Lung (tissue), 12 donors: ENCODE measurements around the gene KCNC1. TPM values are rescaled to one million over a fixed set of nuclear protein-coding genes. Genes with fewer than 3 reads are reported as not detected.

Source experiments
- ATAC-seq: fragments of 200-7000 bp; cut with Tn5 transposase; one replicate; pipeline ENCODE4 v1.9.1; 2020; ENCODE audit warnings: moderate number of reproducible peaks; ENCODE audit not compliant: insufficient read depth, low FRiP score
- DNase-seq, 3 donors: peaks; one replicate each; pipeline ENCODE4 v3.0.0-alpha.2; 2013 to 2017
- H3K27ac ChIP-seq, 2 donors: one replicate each; pipeline ENCODE4 v1.5.1; 2013; ENCODE audit warnings: mild to moderate bottlenecking in 2 of 2, moderate library complexity in 2 of 2, control low read depth in 1 of 2, inconsistent platforms in 1 of 2, low read depth in 1 of 2, low read length in 1 of 2
- H3K27me3 ChIP-seq, 3 donors: one replicate each; pipeline ENCODE4 v1.5.1; 2013; ENCODE audit warnings: low read length in 2 of 3; ENCODE audit not compliant: control insufficient read depth in 3 of 3, insufficient read depth in 3 of 3
- H3K36me3 ChIP-seq, 4 donors: one replicate each; pipeline ENCODE4 v1.5.1; 2013; ENCODE audit warnings: low read length in 4 of 4, mild to moderate bottlenecking in 1 of 4, moderate library complexity in 1 of 4; ENCODE audit not compliant: control insufficient read depth in 4 of 4, insufficient read depth in 4 of 4
- H3K4me1 ChIP-seq, 5 donors: one replicate each; pipeline ENCODE4 v1.5.1; 2013; ENCODE audit warnings: low read length in 5 of 5, mild to moderate bottlenecking in 2 of 5, moderate library complexity in 1 of 5; ENCODE audit not compliant: control insufficient read depth in 5 of 5, insufficient read depth in 5 of 5
- H3K4me3 ChIP-seq: one replicate; pipeline ENCODE4 v1.5.1; 2013; ENCODE audit warnings: mild to moderate bottlenecking, control low read depth, moderate library complexity
- H3K9ac ChIP-seq, 2 donors: one replicate each; pipeline ENCODE4 v1.5.1; 2013; ENCODE audit warnings: low read length in 2 of 2, control low read depth in 1 of 2; ENCODE audit not compliant: insufficient read depth in 1 of 2
- H3K9me3 ChIP-seq, 4 donors: one replicate each; pipeline ENCODE4 v1.5.1; 2013; ENCODE audit warnings: low read length in 3 of 4, mild to moderate bottlenecking in 1 of 4, moderate library complexity in 1 of 4; ENCODE audit not compliant: control insufficient read depth in 4 of 4, insufficient read depth in 3 of 4
- WGBS, 2 donors: extraction: QIAGEN DNeasy Blood & Tissue Kit; methylation state at CpG; one replicate each; pipeline ENCODE4 v1.1.7; 2013; 5-methylcytosine and 5-hydroxymethylcytosine counted together
- polyA plus RNA-seq, 2 donors: library from polyadenylated mRNA; stranded (reverse); fragments of 200-250 nt; gene quantifications; one replicate each; pipeline ENCODE4 v1.2.1, GENCODE V29; 2013
- total RNA-seq, 2 donors: library from RNA; depleted of rRNA in 1 of 2; stranded (reverse); fragments of >200 nt in 1 of 2; gene quantifications; one replicate each; pipeline ENCODE4 v1.2.1, GENCODE V29; 2014 to 2021
- TF ChIP-seq, protein P1 (sequence below): IDR thresholded peaks from 2 replicates; pipeline ENCODE4 v1.5.1; 2012; ENCODE audit warnings: mild to moderate bottlenecking; ENCODE audit errors: control extremely low read depth, extremely low read depth
- donor health status: control.
- donor health status: control.
- donor health status: Bipolar disorder and iron deficiency.
- donor health status: healthy.
- donor health status: DM: yes; HTN: yes; CAD: no.

KCNC1 gene
- total and polyA plus RNA-seq, 4 donors, result 0.01 TPM; not detected in 3

DNA sequence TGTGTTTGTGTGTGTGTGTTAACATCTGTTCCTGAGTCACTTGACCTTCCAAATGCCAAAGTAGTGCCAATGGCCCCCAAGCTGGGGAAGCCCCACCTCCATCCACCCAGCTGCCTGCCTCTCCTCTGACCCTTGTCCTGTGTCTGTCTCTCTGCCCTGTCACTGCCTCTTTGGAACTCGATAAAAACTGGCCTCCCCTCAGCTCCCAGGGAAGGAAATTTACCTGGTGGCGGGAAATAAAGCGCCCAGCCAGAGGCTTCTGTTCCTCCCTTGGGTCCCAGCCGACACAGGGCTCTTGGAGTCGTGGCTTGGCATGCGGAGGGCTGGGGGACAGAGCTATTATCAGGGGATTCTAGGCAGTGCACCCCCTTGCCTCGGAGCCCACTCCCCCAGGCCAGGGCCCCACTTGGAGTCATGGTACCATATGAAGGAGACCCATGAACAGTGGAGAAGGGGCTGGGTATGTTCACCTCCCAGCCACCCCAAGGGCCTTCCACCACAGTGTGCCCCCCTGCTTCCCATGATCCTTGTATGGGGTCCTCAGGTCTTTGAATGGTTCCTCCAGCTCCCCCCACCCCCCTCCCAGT lies 6.2 kb downstream of the KCNC1 start:
- H3K36me3 ChIP-seq, result no peaks in the 10 kb centered on the region
- H3K4me3 ChIP-seq, result no peak overlapping the region
- peaks cover 0 to 3% (median 0%) of the 10 kb centered on the region in 5 donors for H3K4me1 ChIP-seq
- TF ChIP-seq, protein P1, sequence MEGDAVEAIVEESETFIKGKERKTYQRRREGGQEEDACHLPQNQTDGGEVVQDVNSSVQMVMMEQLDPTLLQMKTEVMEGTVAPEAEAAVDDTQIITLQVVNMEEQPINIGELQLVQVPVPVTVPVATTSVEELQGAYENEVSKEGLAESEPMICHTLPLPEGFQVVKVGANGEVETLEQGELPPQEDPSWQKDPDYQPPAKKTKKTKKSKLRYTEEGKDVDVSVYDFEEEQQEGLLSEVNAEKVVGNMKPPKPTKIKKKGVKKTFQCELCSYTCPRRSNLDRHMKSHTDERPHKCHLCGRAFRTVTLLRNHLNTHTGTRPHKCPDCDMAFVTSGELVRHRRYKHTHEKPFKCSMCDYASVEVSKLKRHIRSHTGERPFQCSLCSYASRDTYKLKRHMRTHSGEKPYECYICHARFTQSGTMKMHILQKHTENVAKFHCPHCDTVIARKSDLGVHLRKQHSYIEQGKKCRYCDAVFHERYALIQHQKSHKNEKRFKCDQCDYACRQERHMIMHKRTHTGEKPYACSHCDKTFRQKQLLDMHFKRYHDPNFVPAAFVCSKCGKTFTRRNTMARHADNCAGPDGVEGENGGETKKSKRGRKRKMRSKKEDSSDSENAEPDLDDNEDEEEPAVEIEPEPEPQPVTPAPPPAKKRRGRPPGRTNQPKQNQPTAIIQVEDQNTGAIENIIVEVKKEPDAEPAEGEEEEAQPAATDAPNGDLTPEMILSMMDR, result no peak
- peaks cover 7 to 41% (median 30%) of the 10 kb centered on the region in 3 donors for H3K27me3 ChIP-seq
- H3K9me3 ChIP-seq, result peaks cover 0 to 7% (median 0%) of the 10 kb centered on the region in 4 donors
- 63 to 74% methylated on average over 7 of the region's 7 CpGs for WGBS, 2 donors
- H3K27ac ChIP-seq, result no peak overlapping the region
- H3K9ac ChIP-seq, result no peak overlapping the region
- ATAC-seq, result no peak
- DNase-seq, result peak in 1 of 3 donors; percentile 9

DNA sequence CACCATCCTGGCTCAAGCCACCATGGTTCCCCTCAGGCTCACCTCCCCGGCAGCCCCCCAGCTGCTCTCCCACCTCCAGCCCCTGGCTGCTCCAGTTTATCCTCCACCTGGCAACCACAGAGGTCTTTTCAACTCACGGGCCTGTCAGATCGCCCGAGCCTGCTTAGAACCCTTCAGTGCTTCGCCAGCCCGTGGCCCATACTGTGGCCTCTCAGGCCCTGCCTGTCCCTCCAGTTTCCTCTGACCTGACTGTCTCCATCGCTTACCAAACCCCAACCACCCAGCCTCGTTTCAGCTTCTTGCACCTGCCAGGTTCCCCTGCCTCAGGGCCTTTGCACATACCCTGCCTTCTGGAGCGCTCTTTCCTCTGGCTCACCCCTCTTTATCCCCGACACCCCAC lies 6.9 kb downstream of the KCNC1 start:
- TF ChIP-seq, protein P1, result no peak
- no peak overlapping the region for H3K27ac ChIP-seq
- H3K4me1 ChIP-seq, result peaks cover 0 to under 1% (median 0%) of the 10 kb centered on the region in 5 donors
- ATAC-seq (no peak), DNase-seq (peak in 1 of 3 donors; percentile 8)
- no peak overlapping the region for H3K4me3 ChIP-seq
- peaks cover 0 to 3% (median 0%) of the 10 kb centered on the region in 4 donors for H3K9me3 ChIP-seq
- no peak overlapping the region for H3K9ac ChIP-seq
- no peaks in the 10 kb centered on the region for H3K36me3 ChIP-seq
- 86 to 90% methylated on average over 10 of the region's 10 CpGs for WGBS, 2 donors
- H3K27me3 ChIP-seq, result peaks cover 3 to 35% (median 23%) of the 10 kb centered on the region in 3 donors

DNA sequence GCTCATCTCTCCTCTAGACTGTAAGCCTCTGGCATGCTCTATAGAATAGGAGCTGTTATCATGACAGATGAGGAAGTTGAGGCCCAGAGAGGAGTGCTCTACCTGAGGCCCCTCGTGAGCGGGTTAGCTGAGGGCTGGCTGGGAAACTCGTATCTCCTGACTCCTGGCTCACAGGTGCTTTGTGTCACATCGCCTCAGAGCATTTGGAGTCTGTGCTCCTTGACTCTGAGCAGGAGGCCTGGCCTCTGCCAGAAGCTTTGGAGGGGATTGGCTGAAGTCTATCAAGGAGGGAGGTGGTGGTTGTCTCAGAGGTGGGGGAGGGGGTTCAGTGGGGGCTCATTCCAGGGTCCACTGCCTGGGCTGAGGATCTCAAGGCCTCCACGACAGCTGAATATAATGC lies 7.4 kb downstream of the KCNC1 start:
- no peak for ATAC-seq
- peaks cover 3 to 29% (median 18%) of the 10 kb centered on the region in 3 donors for H3K27me3 ChIP-seq
- no peak overlapping the region for H3K27ac ChIP-seq
- H3K4me3 ChIP-seq, result no peak overlapping the region
- no peaks in the 10 kb centered on the region for H3K36me3 ChIP-seq
- peaks cover 0 to 3% (median 0%) of the 10 kb centered on the region in 4 donors for H3K9me3 ChIP-seq
- no peaks in the 10 kb centered on the region for H3K4me1 ChIP-seq
- H3K9ac ChIP-seq, result no peak overlapping the region
- 66 to 77% methylated on average over 5 of the region's 5 CpGs for WGBS, 2 donors
- TF ChIP-seq, protein P1, result no peak
- peak in 1 of 3 donors; percentile 7 for DNase-seq
